H1 (cell line): ENCODE data around the gene ABCA6. TPM values are rescaled to one million over a fixed set of nuclear protein-coding genes. Genes with fewer than 3 reads are reported as not detected.

Experiments
- CTCF ChIA-PET: fragments of 300-600 bp; sonication (Branson Sonifier 250); formaldehyde crosslinking; loops from one replicate; lab custom pipeline; 2021; ENCODE audit not compliant: partially characterized antibody; lab: Charles Lee
- POLR2A ChIA-PET: fragments of 300-600 bp; sonication (Branson Sonifier 250); formaldehyde crosslinking; loops from one replicate; lab custom pipeline; 2021; ENCODE audit warnings: inconsistent platforms; ENCODE audit not compliant: partially characterized antibody; lab: Charles Lee
- DNase-seq, 2 experiments: peaks; one replicate each; pipeline versions ENCODE4 v3.0.0 to v3.0.0-alpha.2; 2010 to 2022; ENCODE audit warnings: low spot score in 2 of 2, low read depth in 1 of 2, mixed read lengths in 1 of 2
- FAIRE-seq: peaks from 2 replicates; lab custom pipeline; 2011; peaks lifted over from hg19 to GRCh38; lab: Jason Lieb, UNC
- H2AFZ ChIP-seq: 2 replicates; pipeline ENCODE4 v1.8.1; 2012; ENCODE audit warnings: low read length, inconsistent platforms
- H2AK5ac ChIP-seq: 2 replicates; pipeline ENCODE4 v1.6.1; 2013; ENCODE audit warnings: low read depth, low read length
- H2BK120ac ChIP-seq: replicated peaks from 2 replicates; pipeline ENCODE3; 2013; ENCODE audit warnings: low read depth, low read length, inconsistent platforms
- H2BK12ac ChIP-seq: 2 replicates; pipeline ENCODE4 v1.6.1; 2013; ENCODE audit warnings: low read depth, low read length
- H2BK15ac ChIP-seq: 2 replicates; pipeline ENCODE4 v1.6.1; 2013; ENCODE audit warnings: low read length
- H2BK20ac ChIP-seq: 2 replicates; pipeline ENCODE4 v1.6.1; 2013; ENCODE audit warnings: low read length
- H2BK5ac ChIP-seq: 2 replicates; pipeline ENCODE4 v1.6.1; 2013; ENCODE audit warnings: low read depth, low read length
- H3K14ac ChIP-seq: 2 replicates; pipeline ENCODE4 v1.6.1; 2013; ENCODE audit warnings: inconsistent platforms; ENCODE audit not compliant: insufficient read length
- H3K18ac ChIP-seq: 2 replicates; pipeline ENCODE4 v1.6.1; 2013; ENCODE audit warnings: low read length; ENCODE audit errors: extremely low read depth
- H3K23ac ChIP-seq: 2 replicates; pipeline ENCODE4 v1.6.1; 2013; ENCODE audit warnings: inconsistent platforms; ENCODE audit not compliant: insufficient read length
- H3K23me2 ChIP-seq: 2 replicates; pipeline ENCODE4 v1.6.1; 2013; ENCODE audit warnings: low read depth, low read length
- H3K27ac ChIP-seq: 2 replicates; pipeline ENCODE4 v1.6.1; 2011; ENCODE audit warnings: low read depth, low read length, inconsistent platforms
- H3K27me3 ChIP-seq, 4 experiments: replicated peaks in 1 of 4; 1 replicate in 1 of 4; 2 replicates in 3 of 4; pipeline versions ENCODE4 v1.6.1 to v1.8.1; 2011 to 2013; ENCODE audit warnings: low read length in 3 of 4, mild to moderate bottlenecking in 3 of 4, inconsistent platforms in 2 of 4, mixed read lengths in 2 of 4, moderate library complexity in 1 of 4; ENCODE audit not compliant: control insufficient read depth in 3 of 4, insufficient read depth in 3 of 4; ENCODE audit errors: extremely low read depth in 1 of 4
- H3K36me3 ChIP-seq, 4 experiments: 2 replicates each; pipeline versions ENCODE4 v1.6.1 to v1.8.1; 2011 to 2013; ENCODE audit warnings: mild to moderate bottlenecking in 4 of 4, low read length in 3 of 4, moderate library complexity in 2 of 4, control low read depth in 1 of 4, inconsistent platforms in 1 of 4; ENCODE audit not compliant: insufficient read depth in 4 of 4, control insufficient read depth in 2 of 4
- H3K4ac ChIP-seq: replicated peaks from 2 replicates; pipeline ENCODE3; 2013; ENCODE audit warnings: low read length, low read depth, mixed read lengths, inconsistent platforms; ENCODE audit not compliant: insufficient read length
- H3K4me1 ChIP-seq, 4 experiments: replicated peaks in 1 of 4; 1 replicate in 1 of 4; 2 replicates in 3 of 4; pipeline versions ENCODE4 v1.6.1 to v1.8.1; 2011 to 2013; ENCODE audit warnings: low read length in 3 of 4, inconsistent platforms in 2 of 4, mixed read lengths in 1 of 4; ENCODE audit not compliant: insufficient read depth in 4 of 4, control insufficient read depth in 3 of 4
- H3K4me2 ChIP-seq, 2 experiments: 2 replicates each; pipeline versions ENCODE4 v1.6.1 to v1.8.1; 2011 to 2013; ENCODE audit warnings: low read depth in 2 of 2, low read length in 2 of 2, control low read depth in 1 of 2, inconsistent platforms in 1 of 2, mild to moderate bottlenecking in 1 of 2; ENCODE audit not compliant: insufficient read depth in 1 of 2
- H3K4me3 ChIP-seq, 4 experiments: fragments of 200-600, 300-600 bp in 1 of 4; sonication (generic), shearing (Covaris generic), sonication (Bioruptor Twin) in 1 of 4; 2 replicates each; pipeline versions ENCODE4 v1.5.1 to v1.8.1; 2011 to 2016; ENCODE audit warnings: low read length in 4 of 4, low read depth in 3 of 4, control low read depth in 2 of 4, inconsistent platforms in 2 of 4, mild to moderate bottlenecking in 2 of 4, mixed read lengths in 1 of 4, moderate library complexity in 1 of 4; ENCODE audit not compliant: insufficient read depth in 2 of 4; ENCODE audit errors: extremely low read depth in 1 of 4
- H3K56ac ChIP-seq: replicated peaks from 2 replicates; pipeline ENCODE3; 2013; ENCODE audit warnings: low read depth, mild to moderate bottlenecking, mixed read lengths, low read length, inconsistent platforms; ENCODE audit not compliant: insufficient read length
- H3K79me1 ChIP-seq: 2 replicates; pipeline ENCODE4 v1.6.1; 2013; ENCODE audit warnings: low read depth, low read length, control low read depth
- H3K79me2 ChIP-seq, 2 experiments: 2 replicates each; pipeline versions ENCODE4 v1.6.1 to v1.8.1; 2012 to 2013; ENCODE audit warnings: low read length in 2 of 2, mild to moderate bottlenecking in 2 of 2, inconsistent platforms in 1 of 2; ENCODE audit not compliant: insufficient read depth in 2 of 2, control insufficient read depth in 1 of 2
- H3K9ac ChIP-seq, 4 experiments: replicated peaks in 1 of 4; 1 replicate in 1 of 4; 2 replicates in 3 of 4; pipeline versions ENCODE4 v1.6.1 to v1.8.1; 2011 to 2013; ENCODE audit warnings: low read depth in 3 of 4, low read length in 3 of 4, control low read depth in 2 of 4, mild to moderate bottlenecking in 2 of 4, moderate library complexity in 2 of 4, inconsistent platforms in 1 of 4; ENCODE audit errors: extremely low read depth in 1 of 4
- H3K9me3 ChIP-seq, 2 experiments: 2 replicates each; pipeline versions ENCODE4 v1.6.1 to v1.8.1; 2012 to 2013; ENCODE audit warnings: mild to moderate bottlenecking in 2 of 2, moderate library complexity in 2 of 2, control low read depth in 1 of 2, inconsistent platforms in 1 of 2, low read depth in 1 of 2, low read length in 1 of 2, mixed read lengths in 1 of 2; ENCODE audit not compliant: insufficient read depth in 2 of 2
- H4K20me1 ChIP-seq, 2 experiments: replicated peaks in 1 of 2; 2 replicates each; pipeline versions ENCODE3 to v1.8.1; 2011 to 2013; ENCODE audit warnings: inconsistent platforms in 2 of 2, low read length in 2 of 2, mild to moderate bottlenecking in 1 of 2; ENCODE audit not compliant: insufficient read depth in 2 of 2, control insufficient read depth in 1 of 2
- H4K5ac ChIP-seq: 2 replicates; pipeline ENCODE4 v1.6.1; 2013; ENCODE audit warnings: low read length, low read depth, mixed read lengths, inconsistent platforms; ENCODE audit not compliant: insufficient read length
- H4K8ac ChIP-seq: 2 replicates; pipeline ENCODE4 v1.8.0; 2013; ENCODE audit warnings: mild to moderate bottlenecking, moderate library complexity, low read length, inconsistent platforms; ENCODE audit not compliant: insufficient read depth; ENCODE audit errors: extremely low read depth
- H4K91ac ChIP-seq: replicated peaks from 2 replicates; pipeline ENCODE3; 2013; ENCODE audit warnings: low read length, mixed read lengths, inconsistent platforms; ENCODE audit not compliant: insufficient read length
- ASH2L ChIP-seq: fragments of 200-600, 300-600 bp; sonication (generic); IDR thresholded peaks from one replicate; pipeline ENCODE4 v1.7.1; 2017; ENCODE audit warnings: low read length
- ATF2 ChIP-seq: IDR thresholded peaks from 2 replicates; pipeline ENCODE4 v1.6.1; 2012; ENCODE audit warnings: low read length, inconsistent platforms
- CEBPB ChIP-seq: IDR thresholded peaks from 2 replicates; pipeline ENCODE4 v1.6.1; 2012; ENCODE audit warnings: low read depth, low read length
- CREB1 ChIP-seq: IDR thresholded peaks from 2 replicates; pipeline ENCODE4 v1.6.1; 2012; ENCODE audit warnings: inconsistent platforms
- GABPA ChIP-seq: IDR thresholded peaks from 2 replicates; pipeline ENCODE4 v1.6.1; 2011; ENCODE audit warnings: mild to moderate bottlenecking, low read length, moderate library complexity, borderline replicate concordance; ENCODE audit not compliant: insufficient read depth
- MAX ChIP-seq: IDR thresholded peaks from 2 replicates; pipeline ENCODE4 v1.6.1; 2012; ENCODE audit warnings: inconsistent platforms
- NRF1 ChIP-seq: IDR thresholded peaks from 2 replicates; pipeline ENCODE4 v1.6.1; 2011; ENCODE audit warnings: mild to moderate bottlenecking, low read depth, low read length, improper control_type of control experiment
- POLR2AphosphoS5 ChIP-seq: IDR thresholded peaks from 2 replicates; pipeline ENCODE4 v1.6.1; 2011; ENCODE audit warnings: low read depth, low read length
- POU5F1 ChIP-seq: IDR thresholded peaks from 2 replicates; pipeline ENCODE4 v1.6.1; 2011; ENCODE audit warnings: low read depth, mild to moderate bottlenecking, low read length, moderate library complexity
- RNF2 ChIP-seq: fragments of 200-900, 300-1000 bp; sonication (generic); IDR thresholded peaks from 2 replicates; pipeline ENCODE4 v1.7.1; 2016; ENCODE audit warnings: borderline replicate concordance, low read depth, mild to moderate bottlenecking, antibody characterized with exemption, low read length; ENCODE audit not compliant: poor library complexity, severe bottlenecking; ENCODE audit errors: missing control alignments
- SP4 ChIP-seq: IDR thresholded peaks from 2 replicates; pipeline ENCODE4 v1.6.1; 2012; ENCODE audit warnings: low read length, inconsistent platforms
- SUZ12 ChIP-seq: fragments of 200-600 bp; sonication (generic); IDR thresholded peaks from 2 replicates; pipeline ENCODE4 v1.6.1; 2012; ENCODE audit warnings: mild to moderate bottlenecking, inconsistent platforms, low read length, moderate library complexity, mixed read lengths
- TAF7 ChIP-seq: optimal IDR thresholded peaks from 2 replicates; pipeline ENCODE3; 2011; ENCODE audit warnings: low read depth, mild to moderate bottlenecking, inconsistent platforms, low read length, moderate library complexity, borderline replicate concordance
- TBP ChIP-seq: IDR thresholded peaks from 2 replicates; pipeline ENCODE4 v1.6.1; 2011; ENCODE audit warnings: low read depth, low read length, improper control_type of control experiment
- WGBS, 2 experiments: shearing (Covaris generic) in 1 of 2; methylation state at CpG; one replicate each; pipeline versions ENCODE4 v1.1.6 to v1.1.7; 2013 to 2015; ENCODE audit warnings: low lambda C conversion rate in 2 of 2, mixed read lengths in 2 of 2, inconsistent platforms in 1 of 2, low coverage in 1 of 2, missing lambda C conversion rate in 1 of 2; ENCODE audit not compliant: insufficient replicate concordance in 2 of 2, insufficient coverage in 1 of 2, insufficient read length in 1 of 2; ENCODE audit errors: extremely low coverage in 1 of 2, missing lambda C conversion rate in 1 of 2; 5-methylcytosine and 5-hydroxymethylcytosine counted together
- polyA plus RNA-seq, 7 experiments: library from polyadenylated mRNA; depleted of rRNA in 3 of 7; stranded (reverse) in 5 of 7; unstranded in 2 of 7; fragments of >200 nt in 5 of 7; fragments of 200-250 nt in 2 of 7; gene quantifications; 1 replicate in 5 of 7; 2 replicates in 1 of 7; 4 replicates in 1 of 7; pipeline versions ENCODE4 v1.2.1 to v1.2.3, GENCODE V29; 2011 to 2013; ENCODE audit warnings: missing spikeins in 2 of 7, mixed read lengths in 2 of 7
- total RNA-seq: library from RNA; stranded (reverse); fragmentation: NEBNext Ultra II Directional; extraction: Animal tissue kit (Norgen Biotek cat#: 25700); gene quantifications from 2 replicates; pipeline ENCODE4 v1.2.1, GENCODE V29; 2021

The ABCA6 gene
- total and polyA plus RNA-seq, 2 of the 8 experiments (the other 6 are each of a cell fraction or from before 2014, with no cell fraction given), result not detected

- Histone ChIP-seq H2BK15ac (no peak overlapping the region), H3K14ac (no peak overlapping the region), H2BK120ac (no peak overlapping the region), H2BK20ac (no peak overlapping the region), H3K36me3 (no peaks in the 10 kb centered on the region), H4K91ac (no peak overlapping the region), H3K23ac (no peak overlapping the region), H3K4me3 (no peak overlapping the region), H3K4me2 (no peak overlapping the region), H4K8ac (no peak overlapping the region), H2AK5ac (no peak overlapping the region), H3K4ac (no peak overlapping the region), H3K18ac (no peak overlapping the region), H3K9ac (no peak overlapping the region), H3K79me1 (no peaks in the 10 kb centered on the region), H3K23me2 (no peaks in the 10 kb centered on the region; the same call in 1 of the 2 replicates), H4K5ac (no peak overlapping the region), H3K27ac (no peak overlapping the region), H3K79me2 (no peaks in the 10 kb centered on the region), H2BK5ac (no peak overlapping the region), H3K27me3 (no peaks in the 10 kb centered on the region), H4K20me1 (no peaks in the 10 kb centered on the region), H3K4me1 (no peaks in the 10 kb centered on the region), H3K9me3 (no peaks in the 10 kb centered on the region), H2AFZ (no peak overlapping the region), H3K56ac (no peak overlapping the region), H2BK12ac (no peak overlapping the region)
- CTCF ChIA-PET, result no interaction called here
- DNase-seq (no peak), FAIRE-seq (no peak)
- POLR2A ChIA-PET, result no interaction called here
- 86% methylated on average over 1 of the region's 1 CpG; no CpG with 5 or more reads in 1 of the 2 experiments for WGBS, 2 experiments
- TF ChIP-seq MAX (no peak), CEBPB (no peak), CREB1 (no peak), POLR2AphosphoS5 (no peak), POU5F1 (no peak), GABPA (no peak), SP4 (no peak), ASH2L (no peak), ATF2 (no peak), SUZ12 (no peak), NRF1 (no peak), TAF7 (no peak), RNF2 (no peak), TBP (no peak)
Measured at GRCh38 chr17:69123626-69124025, 18.1 kb downstream of the ABCA6 start.
